ENCODE measurements around the gene BCL11B.

The BCL11B gene

GRCh38 chr14:99181241-99181640 lies 90.8 kb downstream of the BCL11B start:
- Histone ChIP-seq H3K23ac (ENCODE audit: low read length) (no peak overlapping the region), H2BK5ac (ENCODE audit: low read length) (no peak overlapping the region), H2BK15ac (replicated peaks; ENCODE audit: low read depth) (no peak overlapping the region), H2BK120ac (ENCODE audit: low read depth, low read length) (no peak overlapping the region), H3K27me3 (ENCODE audit: insufficient read depth, low read length, poor library complexity) (no peaks in the 10 kb centered on the region), H4K8ac (ENCODE audit: low read depth, low read length) (no peak overlapping the region), H3K79me1 (ENCODE audit: low read length) (peaks cover 27% of the 10 kb centered on the region), H3K4me2 (ENCODE audit: low read length) (no peak overlapping the region), H3K27ac (ENCODE audit: low read depth, low read length) (no peak overlapping the region), H2AK5ac (ENCODE audit: low read length) (no peak overlapping the region), H3K56ac (ENCODE audit: low read length) (peak overlapping the region; percentile 27), H3K4ac (ENCODE audit: low read depth, low read length) (no peak overlapping the region), H3K4me3 (ENCODE audit: low read length) (no peak overlapping the region), H3K9ac (ENCODE audit: low read length) (no peak overlapping the region), H3K79me2 (ENCODE audit: control insufficient read depth, insufficient read depth, low read length) (peaks cover 13% of the 10 kb centered on the region), H3K4me1 (ENCODE audit: control insufficient read depth, low read depth, low read length) (peaks cover 3% of the 10 kb centered on the region), H4K5ac (ENCODE audit: low read length) (no peak overlapping the region), H3K36me3 (ENCODE audit: control insufficient read depth, insufficient read depth, low read length) (no peaks in the 10 kb centered on the region), H3K18ac (ENCODE audit: low read length) (no peak overlapping the region)
- no peak for DNase-seq
- WGBS (ENCODE audit: extremely low coverage, insufficient coverage, low lambda C conversion rate): no CpG with 5 or more reads among the region's 11 CpGs

GRCh38 chr14:99179946-99180345 lies 92.1 kb downstream of the BCL11B start:
- H2BK120ac ChIP-seq (ENCODE audit: low read depth, low read length): no peak overlapping the region
- H2AK5ac ChIP-seq (ENCODE audit: low read length): no peak overlapping the region
- peaks cover 3% of the 10 kb centered on the region for H3K4me1 ChIP-seq (ENCODE audit: control insufficient read depth, low read depth, low read length)
- H3K79me2 ChIP-seq (ENCODE audit: control insufficient read depth, insufficient read depth, low read length): peaks cover 7% of the 10 kb centered on the region
- no peak overlapping the region for H3K9ac ChIP-seq (ENCODE audit: low read length)
- H4K8ac ChIP-seq (ENCODE audit: low read depth, low read length): no peak overlapping the region
- H3K18ac ChIP-seq (ENCODE audit: low read length): no peak overlapping the region
- no peak overlapping the region for H2BK5ac ChIP-seq (ENCODE audit: low read length)
- no peak overlapping the region for H3K23ac ChIP-seq (ENCODE audit: low read length)
- H4K5ac ChIP-seq (ENCODE audit: low read length): no peak overlapping the region
- H3K79me1 ChIP-seq (ENCODE audit: low read length): peaks cover 25% of the 10 kb centered on the region
- no peak overlapping the region for H3K27ac ChIP-seq (ENCODE audit: low read depth, low read length)
- peak overlapping the region; percentile 42 for H3K56ac ChIP-seq (ENCODE audit: low read length)
- no peak overlapping the region for H3K4me3 ChIP-seq (ENCODE audit: low read length)
- H3K27me3 ChIP-seq (ENCODE audit: insufficient read depth, low read length, poor library complexity): no peaks in the 10 kb centered on the region
- no peak overlapping the region for H2BK15ac ChIP-seq (replicated peaks; ENCODE audit: low read depth)
- H3K36me3 ChIP-seq (ENCODE audit: control insufficient read depth, insufficient read depth, low read length): no peaks in the 10 kb centered on the region
- no peak overlapping the region for H3K4me2 ChIP-seq (ENCODE audit: low read length)
- DNase-seq: no peak
- no peak overlapping the region for H3K4ac ChIP-seq (ENCODE audit: low read depth, low read length)
- WGBS (ENCODE audit: extremely low coverage, insufficient coverage, low lambda C conversion rate): no CpG with 5 or more reads among the region's 9 CpGs

GRCh38 chr14:99179506-99179905 lies 92.5 kb downstream of the BCL11B start:
- no peak overlapping the region for H3K4me2 ChIP-seq (ENCODE audit: low read length)
- no peak for DNase-seq

GRCh38 chr14:99177886-99178835 lies 93.8 kb downstream of the BCL11B start:
- Histone ChIP-seq H3K4ac (ENCODE audit: low read depth, low read length) (no peak overlapping the region), H2BK15ac (replicated peaks; ENCODE audit: low read depth) (no peak overlapping the region), H3K56ac (ENCODE audit: low read length) (no peak overlapping the region), H2BK120ac (ENCODE audit: low read depth, low read length) (no peak overlapping the region), H3K36me3 (ENCODE audit: control insufficient read depth, insufficient read depth, low read length) (no peaks in the 10 kb centered on the region), H3K23ac (ENCODE audit: low read length) (no peak overlapping the region), H3K18ac (ENCODE audit: low read length) (no peak overlapping the region), H2BK5ac (ENCODE audit: low read length) (no peak overlapping the region), H3K79me1 (ENCODE audit: low read length) (peaks cover 18% of the 10 kb centered on the region), H3K79me2 (ENCODE audit: control insufficient read depth, insufficient read depth, low read length) (no peaks in the 10 kb centered on the region), H4K8ac (ENCODE audit: low read depth, low read length) (no peak overlapping the region), H2AK5ac (ENCODE audit: low read length) (no peak overlapping the region), H3K4me2 (ENCODE audit: low read length) (no peak overlapping the region), H3K27me3 (ENCODE audit: insufficient read depth, low read length, poor library complexity) (no peaks in the 10 kb centered on the region), H3K4me3 (ENCODE audit: low read length) (no peak overlapping the region), H4K5ac (ENCODE audit: low read length) (no peak overlapping the region), H3K27ac (ENCODE audit: low read depth, low read length) (no peak overlapping the region), H3K9ac (ENCODE audit: low read length) (no peak overlapping the region), H3K4me1 (ENCODE audit: control insufficient read depth, low read depth, low read length) (peaks cover 1% of the 10 kb centered on the region)
- no CpG with 5 or more reads among the region's 18 CpGs for WGBS (ENCODE audit: extremely low coverage, insufficient coverage, low lambda C conversion rate)
- no peak for DNase-seq

More at GRCh38 chr14:99179506-99179905, 92.5 kb downstream of the BCL11B start:
- Histone ChIP-seq H3K4ac (ENCODE audit: low read depth, low read length) (no peak overlapping the region), H3K4me3 (ENCODE audit: low read length) (no peak overlapping the region), H2BK120ac (ENCODE audit: low read depth, low read length) (no peak overlapping the region), H3K79me2 (ENCODE audit: control insufficient read depth, insufficient read depth, low read length) (peaks cover 7% of the 10 kb centered on the region), H3K27me3 (ENCODE audit: insufficient read depth, low read length, poor library complexity) (no peaks in the 10 kb centered on the region), H3K56ac (ENCODE audit: low read length) (no peak overlapping the region), H2BK5ac (ENCODE audit: low read length) (no peak overlapping the region), H3K79me1 (ENCODE audit: low read length) (peaks cover 25% of the 10 kb centered on the region), H4K8ac (ENCODE audit: low read depth, low read length) (no peak overlapping the region), H3K9ac (ENCODE audit: low read length) (no peak overlapping the region), H2BK15ac (replicated peaks; ENCODE audit: low read depth) (no peak overlapping the region), H2AK5ac (ENCODE audit: low read length) (no peak overlapping the region), H3K18ac (ENCODE audit: low read length) (no peak overlapping the region), H3K36me3 (ENCODE audit: control insufficient read depth, insufficient read depth, low read length) (no peaks in the 10 kb centered on the region), H3K23ac (ENCODE audit: low read length) (no peak overlapping the region), H3K4me1 (ENCODE audit: control insufficient read depth, low read depth, low read length) (peaks cover 1% of the 10 kb centered on the region), H4K5ac (ENCODE audit: low read length) (no peak overlapping the region), H3K27ac (ENCODE audit: low read depth, low read length) (no peak overlapping the region)
- no CpG with 5 or more reads among the region's 9 CpGs for WGBS (ENCODE audit: extremely low coverage, insufficient coverage, low lambda C conversion rate)

GRCh38 chr14:99177046-99177655 lies 94.8 kb downstream of the BCL11B start:
- peaks cover 1% of the 10 kb centered on the region for H3K4me1 ChIP-seq (ENCODE audit: control insufficient read depth, low read depth, low read length)
- H2BK5ac ChIP-seq (ENCODE audit: low read length): no peak overlapping the region
- H3K36me3 ChIP-seq (ENCODE audit: control insufficient read depth, insufficient read depth, low read length): no peaks in the 10 kb centered on the region
- no peak for DNase-seq
- H3K9ac ChIP-seq (ENCODE audit: low read length): no peak overlapping the region
- no peak overlapping the region for H3K23ac ChIP-seq (ENCODE audit: low read length)
- no peak overlapping the region for H4K5ac ChIP-seq (ENCODE audit: low read length)
- peaks cover 13% of the 10 kb centered on the region for H3K79me1 ChIP-seq (ENCODE audit: low read length)
- H2BK120ac ChIP-seq (ENCODE audit: low read depth, low read length): no peak overlapping the region
- no peak overlapping the region for H3K4ac ChIP-seq (ENCODE audit: low read depth, low read length)
- no peaks in the 10 kb centered on the region for H3K79me2 ChIP-seq (ENCODE audit: control insufficient read depth, insufficient read depth, low read length)
- no peak overlapping the region for H2AK5ac ChIP-seq (ENCODE audit: low read length)
- no peaks in the 10 kb centered on the region for H3K27me3 ChIP-seq (ENCODE audit: insufficient read depth, low read length, poor library complexity)
- no peak overlapping the region for H2BK15ac ChIP-seq (replicated peaks; ENCODE audit: low read depth)
- no peak overlapping the region for H3K27ac ChIP-seq (ENCODE audit: low read depth, low read length)
- H3K4me2 ChIP-seq (ENCODE audit: low read length): no peak overlapping the region
- no peak overlapping the region for H4K8ac ChIP-seq (ENCODE audit: low read depth, low read length)
- no peak overlapping the region for H3K4me3 ChIP-seq (ENCODE audit: low read length)
- H3K18ac ChIP-seq (ENCODE audit: low read length): no peak overlapping the region
- WGBS (ENCODE audit: extremely low coverage, insufficient coverage, low lambda C conversion rate): no CpG with 5 or more reads among the region's 16 CpGs
- H3K56ac ChIP-seq (ENCODE audit: low read length): no peak overlapping the region
